Mucosa of stomach (tissue), 1 donor: ENCODE results near the gene TUFM.
"Not testable (repeated sequence)": the region's sequence is repeated elsewhere in the genome, so short reads cannot be mapped to it uniquely, and the experiment has no call there.

Experiments
- H3K27me3 ChIP-seq: one replicate; pipeline ENCODE4 v1.7.0; 2013; ENCODE audit warnings: mild to moderate bottlenecking, low read length; ENCODE audit not compliant: control insufficient read depth, insufficient read depth
- H3K36me3 ChIP-seq: one replicate; pipeline ENCODE4 v1.7.0; 2013; ENCODE audit warnings: low read length; ENCODE audit not compliant: control insufficient read depth, insufficient read depth
- H3K4me1 ChIP-seq: one replicate; pipeline ENCODE4 v1.7.0; 2013; ENCODE audit warnings: mild to moderate bottlenecking, low read length; ENCODE audit not compliant: control insufficient read depth, insufficient read depth
- H3K4me3 ChIP-seq: one replicate; pipeline ENCODE4 v1.7.0; 2013; ENCODE audit warnings: low read length
- H3K9ac ChIP-seq: one replicate; pipeline ENCODE4 v1.7.0; 2013; ENCODE audit warnings: mild to moderate bottlenecking, low read length, moderate library complexity
- H3K9me3 ChIP-seq: one replicate; pipeline ENCODE4 v1.7.0; 2013; ENCODE audit warnings: mild to moderate bottlenecking, low read length, moderate library complexity; ENCODE audit not compliant: control insufficient read depth
- donor health status: Pancreatic carcinoma.

Gene TUFM

GRCh38 chr16:28846080-28846932 is at the start of gene TUFM:
Gene TUFM, minus strand, starts transcription at chr16:28846348. Its CDS starts 79 bp downstream, at chr16:28846269.
- H3K4me3 ChIP-seq = peak within 1 kb of the TSS; percentile 89
- H3K9ac ChIP-seq = peak within 1 kb of the TSS; percentile 92
- peaks cover 21% of the 10 kb centered on the region for H3K4me1 ChIP-seq
- H3K36me3 ChIP-seq = peaks cover 7% of the 10 kb centered on the region
- H3K27me3 ChIP-seq = no peaks in the 10 kb centered on the region
- no peaks in the 10 kb centered on the region for H3K9me3 ChIP-seq

- no peaks in the 10 kb centered on the region for H3K27me3 ChIP-seq
- no peak overlapping the region for H3K4me3 ChIP-seq
- H3K9me3 ChIP-seq = no peaks in the 10 kb centered on the region
- no peaks in the 10 kb centered on the region for H3K36me3 ChIP-seq
- no peak overlapping the region for H3K9ac ChIP-seq
- no peaks in the 10 kb centered on the region for H3K4me1 ChIP-seq
These were observed 49.5 kb upstream of the TUFM start for GRCh38 chr16:28895609-28896008.

- Histone ChIP-seq H3K36me3 (no peaks in the 10 kb centered on the region), H3K4me3 (no peak overlapping the region), H3K9me3 (no peaks in the 10 kb centered on the region), H3K27me3 (no peaks in the 10 kb centered on the region), H3K4me1 (no peaks in the 10 kb centered on the region), H3K9ac (no peak overlapping the region)
These were observed 47.1 kb upstream of the TUFM start for GRCh38 chr16:28893291-28893690.

- H3K9ac ChIP-seq = no peak overlapping the region
- H3K4me3 ChIP-seq = no peak overlapping the region
- H3K9me3 ChIP-seq = no peaks in the 10 kb centered on the region
- H3K4me1 ChIP-seq = no peaks in the 10 kb centered on the region
- no peaks in the 10 kb centered on the region for H3K36me3 ChIP-seq
- no peaks in the 10 kb centered on the region for H3K27me3 ChIP-seq
These were observed 46.1 kb upstream of the TUFM start for GRCh38 chr16:28891964-28892890.

GRCh38 chr16:28890355-28890754 is 44.2 kb upstream of the TUFM start:
- not testable (repeated sequence) for H3K36me3 ChIP-seq, H3K27me3 ChIP-seq, H3K4me1 ChIP-seq, H3K4me3 ChIP-seq, H3K9ac ChIP-seq, H3K9me3 ChIP-seq

GRCh38 chr16:28886945-28887344 is 40.8 kb upstream of the TUFM start:
- Histone ChIP-seq H3K9ac (no peak overlapping the region), H3K4me1 (no peaks in the 10 kb centered on the region), H3K27me3 (peaks cover 11% of the 10 kb centered on the region), H3K36me3 (no peaks in the 10 kb centered on the region), H3K9me3 (no peaks in the 10 kb centered on the region), H3K4me3 (no peak overlapping the region)

- Histone ChIP-seq H3K4me3 (no peak overlapping the region), H3K27me3 (peaks cover 24% of the 10 kb centered on the region), H3K4me1 (peaks cover 11% of the 10 kb centered on the region), H3K9me3 (no peaks in the 10 kb centered on the region), H3K36me3 (no peaks in the 10 kb centered on the region), H3K9ac (no peak overlapping the region)
These were observed 37.9 kb upstream of the TUFM start for GRCh38 chr16:28884045-28884444.

GRCh38 chr16:28883221-28883996 is 37.3 kb upstream of the TUFM start:
- Histone ChIP-seq H3K4me1 (peaks cover 13% of the 10 kb centered on the region), H3K9ac (no peak overlapping the region), H3K9me3 (no peaks in the 10 kb centered on the region), H3K27me3 (peaks cover 24% of the 10 kb centered on the region), H3K4me3 (no peak overlapping the region), H3K36me3 (no peaks in the 10 kb centered on the region)

- peaks cover 24% of the 10 kb centered on the region for H3K27me3 ChIP-seq
- peaks cover 13% of the 10 kb centered on the region for H3K4me1 ChIP-seq
- H3K4me3 ChIP-seq = no peak overlapping the region
- H3K9me3 ChIP-seq = no peaks in the 10 kb centered on the region
- no peak overlapping the region for H3K9ac ChIP-seq
- H3K36me3 ChIP-seq = no peaks in the 10 kb centered on the region
These were observed 36.5 kb upstream of the TUFM start for GRCh38 chr16:28882551-28883160.

- H3K9me3 ChIP-seq, H3K36me3 ChIP-seq, H3K9ac ChIP-seq, H3K4me3 ChIP-seq: not testable (repeated sequence)
- H3K4me1 ChIP-seq = peaks cover 13% of the 10 kb centered on the region
- peaks cover 24% of the 10 kb centered on the region for H3K27me3 ChIP-seq
These were observed 35.4 kb upstream of the TUFM start for GRCh38 chr16:28881565-28881964.

- no peak overlapping the region for H3K4me3 ChIP-seq
- no peaks in the 10 kb centered on the region for H3K36me3 ChIP-seq
- no peaks in the 10 kb centered on the region for H3K9me3 ChIP-seq
- peaks cover 13% of the 10 kb centered on the region for H3K4me1 ChIP-seq
- no peak overlapping the region for H3K9ac ChIP-seq
- H3K27me3 ChIP-seq = peaks cover 24% of the 10 kb centered on the region
These were observed 34.8 kb upstream of the TUFM start for GRCh38 chr16:28880955-28881354.
